Choroid plexus epithelial cell (primary cell): ENCODE data around the gene DSG1.

Source experiments
- DNase-seq: peaks from one replicate; pipeline ENCODE4 v3.0.0-alpha.2; 2010; ENCODE audit warnings: low read depth
- H3K4me3 ChIP-seq: 2 replicates; pipeline ENCODE4 v1.5.1; 2011; ENCODE audit warnings: low read depth, mild to moderate bottlenecking, control low read depth, low read length, moderate library complexity
- CTCF ChIP-seq: conservative IDR thresholded peaks from 2 replicates; pipeline ENCODE4 v1.5.1; 2011; ENCODE audit warnings: low read depth, mild to moderate bottlenecking, control low read depth, inconsistent platforms, low read length, moderate library complexity

The DSG1 gene

GRCh38 chr18:31369478-31369877 lies 51.5 kb downstream of the DSG1 start:
- TF ChIP-seq CTCF: no peak
- H3K4me3 ChIP-seq: no peak overlapping the region
- no peak for DNase-seq

GRCh38 chr18:31371989-31372388 lies 54.0 kb downstream of the DSG1 start:
- no peak for DNase-seq
- no peak overlapping the region for H3K4me3 ChIP-seq
- no peak for TF ChIP-seq CTCF

GRCh38 chr18:31373641-31374040 lies 55.7 kb downstream of the DSG1 start:
- DNase-seq: no peak
- TF ChIP-seq CTCF: no peak
- H3K4me3 ChIP-seq: no peak overlapping the region

- DNase-seq: no peak
- TF ChIP-seq CTCF: no peak
- no peak within 1 kb of the TSS for H3K4me3 ChIP-seq
Measured at GRCh38 chr18:31376477-31376876, 58.5 kb downstream of the DSG1 start, which contains the start of gene DSG4. Gene DSG4 (plus strand): TSS chr18:31376777. CDS start chr18:31376912, 135 bp downstream.

GRCh38 chr18:31380912-31381311 lies 63.0 kb downstream of the DSG1 start:
- DNase-seq: no peak
- no peak for TF ChIP-seq CTCF
- no peak overlapping the region for H3K4me3 ChIP-seq

- no peak for DNase-seq
- no peak for TF ChIP-seq CTCF
- no peak overlapping the region for H3K4me3 ChIP-seq
Measured at GRCh38 chr18:31382107-31382506, 64.1 kb downstream of the DSG1 start.

- no peak overlapping the region for H3K4me3 ChIP-seq
- no peak for TF ChIP-seq CTCF
- peak; percentile 13 for DNase-seq
Measured at GRCh38 chr18:31386741-31387140, 68.8 kb downstream of the DSG1 start.
